ENCODE data around the gene TMEM200B.
"Not testable (repeated sequence)": the region's sequence is repeated elsewhere in the genome, so short reads cannot be mapped to it uniquely, and the experiment has no call there.

The TMEM200B gene

DNA sequence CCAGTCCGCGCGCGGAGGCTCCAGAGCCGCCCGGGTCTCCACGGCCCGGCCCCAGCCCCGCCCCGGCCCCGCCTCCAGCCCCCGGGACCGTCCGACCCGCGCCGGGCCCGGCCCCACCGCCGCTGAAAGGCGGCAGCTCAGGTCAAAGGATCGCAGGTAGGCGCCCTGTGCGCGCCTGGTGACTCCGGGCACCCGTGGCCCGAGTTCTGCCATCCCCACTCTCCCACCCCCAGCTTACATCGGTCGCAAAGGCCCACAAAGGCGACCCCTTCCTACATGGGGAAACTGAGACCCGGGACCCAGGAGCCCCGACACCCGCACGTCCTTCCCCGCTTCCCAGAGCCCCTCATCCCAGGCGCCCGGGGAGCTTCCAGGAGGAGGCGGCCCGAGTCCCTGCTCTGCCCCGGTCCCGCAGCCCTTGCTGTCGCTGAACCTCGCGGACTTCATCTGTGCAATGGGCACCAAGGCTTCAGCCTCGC lies at the start of gene TMEM200B:
TMEM200B (minus strand) TSS at position 17 of the 479 bp plus-strand sequence. CDS start 2,075 bp downstream, outside the sequence.
- no peak for DNase-seq

DNA sequence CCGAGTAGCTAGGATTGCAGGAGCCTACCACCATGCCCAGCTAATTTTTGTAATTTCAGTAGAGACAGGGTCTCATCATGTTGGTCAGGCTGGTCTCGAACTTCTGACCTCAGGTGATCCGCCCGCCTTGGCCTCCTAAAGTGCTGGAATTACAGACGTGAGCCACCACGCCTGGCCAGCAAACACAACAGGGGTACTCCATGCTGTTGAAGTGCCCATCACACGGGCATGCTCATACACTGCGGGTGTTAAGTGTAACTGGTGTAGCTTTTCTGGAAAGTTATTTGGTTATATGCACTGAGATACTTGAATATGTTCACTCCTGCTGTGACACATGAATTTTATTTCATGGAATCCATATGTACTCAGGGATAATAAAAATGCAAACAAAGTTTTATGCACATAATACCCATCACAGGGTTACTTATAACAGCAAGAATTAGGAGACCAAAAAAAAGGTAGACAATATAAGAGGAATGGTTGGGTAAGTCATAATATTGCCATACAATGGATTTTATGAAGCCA lies 48.8 kb upstream of the TMEM200B start:
- no peak for DNase-seq

DNA sequence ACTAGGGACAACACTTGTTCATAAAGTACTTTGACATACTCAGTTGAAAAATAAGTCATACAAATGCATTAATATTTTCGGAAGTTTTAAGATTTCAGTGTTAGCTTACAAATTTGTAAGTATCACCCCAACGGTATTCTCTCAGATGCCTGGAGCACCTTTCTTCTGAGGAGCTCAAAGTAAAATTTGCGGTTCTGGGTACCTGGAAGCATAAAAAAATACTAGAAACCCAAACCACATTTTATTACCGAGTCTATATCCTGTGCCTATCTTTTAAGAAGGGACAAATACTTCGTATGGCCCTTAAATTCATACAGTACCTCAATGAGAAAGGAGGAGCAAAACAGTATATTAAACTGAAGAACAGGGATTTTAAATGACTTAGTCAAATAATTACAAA lies 47.8 kb upstream of the TMEM200B start:
- DNase-seq = no peak

DNA sequence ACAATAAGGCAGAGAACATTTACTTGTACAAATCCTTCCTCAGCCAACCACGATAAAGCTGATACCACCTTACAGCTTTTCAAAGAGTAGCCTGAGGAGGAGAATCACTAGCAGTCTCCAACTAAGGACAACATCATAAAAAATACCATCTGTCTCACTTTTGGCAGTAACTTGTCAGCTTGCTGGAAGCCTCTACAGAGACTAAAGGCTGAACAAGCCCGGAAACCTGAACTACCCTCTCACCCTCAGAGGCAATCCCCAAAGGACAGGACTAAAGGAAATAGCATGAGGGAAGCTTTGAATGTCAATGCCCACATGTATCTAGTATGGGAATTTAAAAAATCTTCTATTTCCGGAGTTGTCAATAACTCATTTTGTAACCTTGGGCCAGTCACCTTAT lies 47.4 kb upstream of the TMEM200B start:
- DNase-seq = no peak

DNA sequence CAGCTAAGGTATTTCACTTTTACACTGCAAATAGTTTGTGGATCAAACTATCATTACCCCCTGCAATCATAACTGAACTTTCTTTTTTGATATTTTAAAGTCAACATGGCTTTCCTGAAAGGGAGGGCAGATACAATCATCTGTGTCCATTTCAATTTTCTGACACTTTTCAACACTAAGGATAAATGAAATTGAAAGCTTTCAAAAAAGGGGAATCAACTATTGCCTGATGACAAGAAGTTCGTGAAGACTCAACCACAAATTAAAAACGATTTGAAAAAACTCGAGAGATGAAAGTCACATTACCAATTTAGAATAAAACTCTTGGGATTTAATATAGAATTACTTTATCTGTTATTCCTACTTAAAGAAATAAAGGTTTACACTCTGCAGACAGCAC lies 46.3 kb upstream of the TMEM200B start:
- DNase-seq = no peak

DNA sequence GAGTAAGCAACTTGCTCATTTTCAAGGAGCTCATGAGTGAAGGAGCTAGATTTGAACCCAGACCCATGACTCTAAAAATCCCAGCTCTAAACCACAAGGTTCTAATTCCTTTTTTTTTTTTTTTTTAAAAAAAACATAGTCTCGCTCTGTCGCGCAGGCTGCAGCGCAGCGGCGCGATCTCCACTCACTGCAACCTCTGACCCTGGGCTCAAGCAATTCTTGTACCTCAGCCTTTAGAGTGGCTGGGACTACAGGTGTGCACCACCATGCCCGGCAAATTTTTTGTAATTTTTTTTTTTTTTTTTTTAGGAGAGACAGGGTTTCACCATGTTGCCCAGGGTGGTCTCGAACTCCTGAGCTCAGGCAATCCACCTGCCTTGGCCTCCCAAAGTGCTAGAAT lies 44.2 kb upstream of the TMEM200B start:
- DNase-seq = no peak

DNA sequence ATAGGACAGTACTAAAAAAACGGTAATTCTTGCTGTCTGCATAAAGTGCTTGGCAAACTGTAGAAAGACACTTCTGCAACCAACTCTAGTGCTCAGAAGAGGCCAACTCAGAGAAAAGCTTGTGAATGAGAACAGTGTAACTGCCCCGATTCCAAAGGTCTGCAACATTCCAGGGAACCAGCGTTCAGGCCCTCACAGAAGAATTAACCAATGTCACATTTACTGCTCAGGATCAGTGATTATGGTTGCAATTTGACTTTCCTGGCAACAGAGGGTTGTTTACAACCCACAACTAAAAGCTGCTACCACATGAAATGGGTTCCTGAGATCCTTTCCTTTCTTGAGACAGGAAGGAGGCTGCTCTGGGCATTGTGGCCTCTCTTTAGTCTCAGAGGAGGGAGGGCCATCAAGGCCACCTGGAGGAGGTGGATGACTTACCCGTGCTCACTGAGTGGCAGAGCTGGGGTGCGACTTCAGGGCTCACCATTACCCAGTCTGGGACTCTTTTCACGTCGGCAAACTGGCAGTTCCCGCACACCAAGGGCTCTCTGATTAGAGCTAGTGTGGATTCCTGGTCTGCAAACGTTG lies 42.7 kb upstream of the TMEM200B start:
- DNase-seq = no peak

DNA sequence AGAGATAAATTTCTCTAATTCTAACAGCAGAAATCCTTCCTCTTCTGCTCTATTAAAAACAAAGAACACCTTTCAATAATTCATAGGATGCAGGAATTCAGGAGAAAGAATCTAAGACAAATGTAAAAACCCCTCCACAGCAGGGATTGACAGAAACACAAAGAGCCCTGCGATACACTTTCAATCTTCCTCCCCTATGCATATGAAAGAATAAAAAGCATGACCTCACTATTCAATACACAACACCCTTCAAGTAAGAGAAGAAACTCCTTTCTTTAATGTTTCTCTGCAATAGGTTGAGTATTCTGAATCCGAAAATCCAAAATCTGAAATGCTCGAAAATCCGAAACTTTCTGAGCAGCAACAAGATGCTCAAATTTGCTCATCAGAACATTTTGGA lies 40.9 kb upstream of the TMEM200B start:
- DNase-seq = no peak

DNA sequence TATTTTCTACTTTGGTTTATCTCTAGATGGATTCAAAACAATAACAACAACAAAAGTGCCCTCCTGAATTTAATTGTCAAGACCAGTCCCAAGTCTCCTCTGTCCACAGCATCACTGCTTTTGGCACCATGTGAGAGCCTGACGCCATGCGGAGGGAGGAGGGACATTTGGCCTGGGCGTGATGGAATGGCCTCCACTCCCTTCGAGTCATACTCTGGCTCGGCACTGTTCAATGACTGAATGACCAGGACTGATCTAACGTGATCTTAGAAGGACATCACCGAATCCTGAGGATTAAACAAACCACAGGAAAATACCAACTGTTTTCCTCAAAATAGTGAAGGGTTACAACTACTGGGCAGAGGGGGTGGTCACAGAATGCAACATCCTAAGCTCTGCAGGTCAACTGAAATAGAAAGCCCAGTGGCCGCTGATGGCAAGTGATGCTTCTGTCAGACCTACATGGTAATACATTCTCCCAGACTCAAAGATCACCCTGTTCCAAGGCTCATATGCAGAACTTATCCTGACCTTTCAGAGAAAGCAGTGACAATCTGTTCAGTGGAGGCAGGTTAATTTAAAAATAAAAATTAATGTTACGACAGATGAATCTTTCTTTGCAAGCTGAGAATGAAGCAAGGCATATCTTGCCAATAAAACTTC lies 38.9 kb upstream of the TMEM200B start:
- DNase-seq = no peak

DNA sequence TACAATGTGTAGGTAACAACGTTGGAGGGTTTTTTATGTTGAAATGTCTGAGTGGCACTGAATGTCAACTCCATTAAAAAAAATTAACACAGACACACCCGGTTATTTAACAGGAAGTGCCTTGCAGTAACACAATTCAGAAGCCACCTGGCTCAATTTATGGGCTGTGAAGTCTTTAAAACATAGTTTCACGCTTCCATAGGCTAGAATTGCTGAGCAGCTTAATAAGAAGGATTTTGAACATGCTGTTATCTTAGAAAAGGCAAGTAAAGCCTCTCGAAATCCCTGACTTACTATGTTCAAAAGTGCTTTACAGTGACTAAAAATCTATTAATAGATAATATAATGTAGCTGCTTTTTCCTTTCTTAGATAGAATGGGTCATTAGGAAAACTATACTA lies 38.3 kb upstream of the TMEM200B start:
- no peak for DNase-seq

DNA sequence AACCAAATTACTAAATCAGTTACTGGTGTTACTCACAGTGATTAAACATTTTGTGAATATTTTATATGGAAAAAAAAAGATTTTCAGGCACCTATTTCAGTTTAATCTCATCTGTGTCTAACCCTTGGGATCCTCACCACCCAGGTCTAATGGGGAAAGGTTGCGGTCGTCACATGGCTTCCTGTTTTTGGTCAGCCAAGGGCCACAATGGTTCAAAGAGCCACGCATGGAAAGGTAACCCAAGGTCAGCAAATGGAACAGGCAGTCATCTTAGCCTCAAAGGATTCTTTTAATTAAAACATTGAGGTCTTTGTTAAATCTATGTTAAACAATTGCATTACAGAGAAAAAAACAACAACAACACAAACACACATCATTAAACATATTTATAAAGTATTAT lies 36.1 kb upstream of the TMEM200B start:
- DNase-seq = no peak

DNA sequence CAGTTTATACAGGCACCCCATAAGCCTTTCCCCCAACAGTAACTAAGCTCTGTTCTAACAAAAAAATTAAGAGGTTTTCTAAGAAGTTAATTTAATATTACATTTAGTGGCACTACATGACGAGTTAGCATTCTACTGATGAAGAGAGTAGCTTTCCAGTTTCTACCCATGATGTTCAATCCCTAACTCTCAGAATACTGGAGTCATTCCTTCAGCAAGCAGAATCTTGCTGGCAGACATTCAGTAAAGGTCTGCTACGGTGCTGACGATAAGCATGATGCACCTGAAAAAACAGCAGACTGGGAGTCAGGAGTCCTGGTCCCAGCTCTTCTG lies 33.5 kb upstream of the TMEM200B start:
- no peak for DNase-seq

DNA sequence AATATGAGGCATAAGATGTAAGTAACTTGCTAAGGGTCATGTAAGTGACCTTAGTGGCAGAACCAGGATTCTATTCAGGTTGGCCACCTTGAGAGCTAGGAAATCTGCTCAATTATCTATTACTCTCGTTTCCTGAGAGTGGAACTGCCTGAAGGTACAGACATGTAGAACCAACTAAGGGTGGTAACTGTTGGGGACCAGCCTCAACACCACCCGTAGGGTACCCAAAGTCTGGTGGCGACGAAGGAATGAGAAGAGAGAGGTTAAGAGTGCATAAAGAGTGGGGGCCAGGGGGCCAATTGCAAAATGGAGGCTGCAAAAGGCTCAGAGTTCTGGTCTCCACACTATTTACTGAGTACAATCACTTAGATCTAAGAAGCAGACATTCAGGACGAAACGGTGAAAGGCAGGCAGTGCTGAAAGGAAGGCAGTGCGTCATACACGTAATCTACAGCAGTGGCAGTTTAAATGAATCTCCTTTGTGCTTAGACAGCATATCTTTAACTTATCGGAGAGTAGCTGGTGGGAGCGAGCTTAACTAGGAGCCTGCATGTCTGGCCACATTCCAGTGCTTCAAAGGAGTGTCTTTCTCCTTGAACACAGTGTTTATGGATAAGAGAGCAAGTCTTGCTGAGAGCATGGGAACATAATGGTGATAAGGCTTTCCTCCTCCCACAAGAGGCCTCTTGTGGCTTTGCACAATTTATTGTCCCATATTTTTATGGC lies 33.0 kb upstream of the TMEM200B start:
- DNase-seq = no peak

DNA sequence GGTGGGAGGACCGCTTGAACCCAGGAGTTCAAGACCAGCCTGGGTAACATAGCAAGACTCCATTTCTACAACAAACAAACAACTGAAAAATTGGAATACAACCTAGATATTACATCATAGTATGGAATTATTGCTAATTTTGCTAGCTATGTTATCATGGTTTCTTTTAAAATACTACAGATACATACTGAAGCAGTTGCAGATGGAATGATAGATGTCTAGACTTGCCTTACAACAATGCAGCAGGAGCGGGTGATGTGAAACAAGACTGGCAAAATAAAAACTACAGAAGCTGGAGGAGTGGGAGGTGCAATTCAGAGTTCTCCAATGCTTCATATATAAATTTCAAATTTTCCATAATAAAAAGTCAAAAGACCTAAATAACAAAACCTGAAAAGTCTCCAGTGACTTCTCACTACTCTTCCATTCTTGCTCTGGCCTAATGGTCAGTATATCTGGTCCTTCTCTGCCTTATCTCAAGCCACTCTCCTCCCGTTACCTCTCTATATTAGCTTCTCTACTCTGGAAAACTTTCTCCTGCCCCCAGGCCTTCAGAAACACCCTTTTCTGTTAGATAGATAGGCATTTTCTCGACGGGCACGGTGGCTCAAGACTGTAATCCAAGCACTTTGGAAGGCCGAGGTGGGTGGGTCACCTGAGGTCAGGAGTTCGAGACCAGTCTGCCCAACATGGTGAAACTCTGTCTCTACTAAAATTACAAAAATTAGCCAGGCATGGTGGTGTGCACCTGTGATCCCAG lies 28.5 kb upstream of the TMEM200B start:
- DNase-seq = no peak

DNA sequence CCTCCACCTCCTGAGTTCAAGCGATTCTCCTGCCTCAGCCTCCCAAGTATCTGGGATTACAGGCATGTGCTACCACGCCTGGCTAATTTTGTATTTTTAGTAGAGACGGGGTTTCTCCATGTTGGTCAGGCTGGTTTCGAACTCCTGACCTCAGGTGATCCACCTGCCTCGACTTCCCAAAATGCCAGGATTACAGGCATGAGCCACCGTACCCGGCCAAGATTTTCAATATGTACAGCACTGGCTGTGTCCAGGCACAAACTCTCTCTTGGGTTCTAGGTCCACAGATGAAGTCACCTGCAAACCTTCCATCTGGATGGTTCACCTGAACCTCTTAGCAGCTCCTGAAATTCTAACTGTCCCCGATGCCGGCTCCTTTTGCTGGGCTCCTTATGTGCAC lies 26.6 kb upstream of the TMEM200B start:
- DNase-seq = not testable (repeated sequence)

DNA sequence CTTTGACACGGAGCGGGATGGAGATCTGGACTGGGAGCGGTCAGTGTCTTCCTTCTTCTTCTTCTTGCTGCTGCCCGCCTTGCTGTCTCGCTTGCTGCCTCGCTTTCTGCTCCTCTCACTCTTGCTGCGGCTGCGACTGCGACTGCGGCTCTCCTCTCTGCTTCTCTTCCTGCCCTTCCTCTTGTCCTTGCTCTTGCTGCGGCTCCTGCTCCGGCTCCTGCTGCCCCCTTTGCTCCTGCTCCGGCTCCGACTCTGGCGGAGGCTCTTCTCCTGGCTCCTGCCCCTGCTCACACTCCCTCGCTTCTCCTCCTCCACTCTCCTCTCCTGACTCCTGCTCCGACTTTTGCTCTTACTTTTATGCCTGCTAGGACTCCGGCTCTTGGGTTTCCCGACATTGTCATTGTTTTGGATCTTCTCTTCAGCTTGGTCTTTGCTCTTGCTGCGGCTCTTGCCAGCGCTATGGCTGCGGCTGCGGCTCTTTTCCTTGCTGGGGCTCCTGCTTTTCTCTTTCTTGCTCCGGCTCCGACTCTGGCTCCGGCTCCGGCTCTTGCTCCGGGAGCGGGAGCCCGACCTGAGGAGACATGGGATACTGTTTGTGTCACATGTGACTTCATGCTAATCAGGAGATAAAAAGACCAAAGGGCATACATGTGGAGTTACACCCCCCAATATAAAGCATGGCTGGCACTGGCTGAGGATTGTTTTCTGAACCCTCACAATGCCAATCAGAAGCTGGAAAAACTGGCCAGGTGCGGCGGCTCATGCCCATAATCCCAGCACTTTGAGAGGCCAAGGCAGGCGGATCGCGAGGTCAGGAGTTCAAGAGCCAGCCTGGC lies 25.2 kb upstream of the TMEM200B start:
- DNase-seq = no peak

DNA sequence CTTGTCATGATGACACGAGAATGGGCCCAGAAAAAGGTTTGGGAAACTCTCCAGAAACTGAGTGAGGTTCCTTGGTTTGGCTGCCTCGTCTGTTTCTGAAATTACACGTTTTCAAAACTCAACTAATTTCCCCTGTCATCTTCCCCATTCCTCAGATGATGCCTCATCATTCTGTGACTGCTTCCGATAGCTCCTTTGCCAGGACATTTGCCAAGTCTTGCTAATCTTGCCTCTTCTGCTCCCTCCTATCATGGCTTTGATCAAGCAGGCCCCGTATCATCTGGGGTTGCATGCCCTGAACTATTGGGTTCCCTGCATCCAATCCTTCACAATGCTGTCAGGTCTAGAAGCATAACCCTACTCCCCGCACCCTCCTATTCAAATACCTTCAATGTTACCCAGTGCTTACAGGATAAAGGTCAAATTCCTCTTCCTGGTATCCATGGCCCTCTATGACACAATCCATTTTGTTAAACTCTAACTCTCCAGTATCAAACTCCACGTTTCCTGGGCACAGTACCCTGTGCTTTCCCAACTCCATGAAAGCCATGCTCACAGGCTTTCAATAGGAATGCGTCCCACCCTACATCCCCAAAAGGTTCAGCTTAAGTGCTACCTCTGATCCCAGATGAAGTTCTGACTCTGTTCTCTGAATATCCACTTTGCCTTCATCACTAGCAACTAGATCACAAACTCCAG lies 22.2 kb upstream of the TMEM200B start:
- DNase-seq = no peak

DNA sequence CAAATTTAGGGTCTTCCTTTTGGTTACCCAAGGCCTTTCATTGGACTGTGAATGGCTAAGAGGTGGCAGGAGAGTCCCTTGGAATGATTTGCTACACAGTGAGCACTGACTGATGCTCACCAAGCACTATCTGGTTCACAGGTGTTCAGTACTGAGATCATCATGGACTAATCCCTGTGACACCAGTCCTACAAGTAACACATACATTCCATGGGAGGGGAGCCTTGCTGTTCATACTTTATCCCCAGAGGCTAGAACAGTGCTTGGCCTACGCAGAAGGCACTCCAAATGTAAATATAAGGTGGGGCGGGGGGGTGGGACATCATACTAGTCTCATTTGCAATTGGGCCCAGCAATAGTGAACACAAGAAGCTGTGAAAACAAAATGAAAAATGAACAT lies 20.5 kb upstream of the TMEM200B start:
- no peak for DNase-seq

DNA sequence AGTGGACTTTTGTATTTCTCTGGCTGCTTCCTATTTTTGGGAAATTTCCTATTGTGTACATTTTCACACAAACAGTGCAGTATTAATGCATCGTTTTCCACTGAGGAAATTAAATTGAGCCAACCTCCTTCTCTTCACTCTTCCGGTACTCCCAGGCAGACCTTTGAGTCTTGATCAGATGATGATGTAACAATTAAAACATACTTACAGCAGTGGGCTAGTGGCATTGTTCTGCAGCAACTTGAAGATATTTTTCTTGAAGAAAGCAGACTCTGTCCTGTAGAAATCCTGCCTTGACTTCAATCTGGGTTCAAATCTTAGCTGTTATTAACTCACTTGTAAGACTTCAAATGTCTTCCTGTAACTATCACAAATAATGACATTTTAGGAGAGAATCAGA lies 19.0 kb upstream of the TMEM200B start:
- DNase-seq = no peak

DNA sequence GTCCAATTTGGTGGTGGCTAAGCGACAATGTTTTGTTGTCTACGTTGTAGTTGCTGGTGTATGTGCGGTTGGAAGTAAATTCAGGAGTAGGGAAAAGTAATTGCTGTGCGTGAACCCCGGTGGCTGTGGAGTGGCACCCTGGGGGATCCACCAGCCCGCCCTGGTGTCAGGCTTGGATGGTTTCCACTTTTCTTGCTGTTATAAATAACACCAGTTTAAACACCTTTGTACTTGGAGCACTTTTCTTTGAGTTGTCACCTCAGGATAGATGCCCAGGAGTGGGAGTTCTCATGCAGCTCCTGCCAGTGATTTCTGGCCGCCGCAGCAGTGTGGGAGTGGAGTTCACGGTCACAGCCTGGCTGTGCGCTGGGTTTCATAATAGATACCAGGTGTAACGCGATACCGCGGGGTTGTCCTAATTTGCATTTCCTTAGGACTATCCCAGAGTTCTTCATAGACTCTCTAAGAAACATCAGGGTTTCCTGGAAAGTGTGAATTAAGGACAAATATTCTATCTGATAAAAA lies 12.8 kb upstream of the TMEM200B start:
- DNase-seq = no peak

DNA sequence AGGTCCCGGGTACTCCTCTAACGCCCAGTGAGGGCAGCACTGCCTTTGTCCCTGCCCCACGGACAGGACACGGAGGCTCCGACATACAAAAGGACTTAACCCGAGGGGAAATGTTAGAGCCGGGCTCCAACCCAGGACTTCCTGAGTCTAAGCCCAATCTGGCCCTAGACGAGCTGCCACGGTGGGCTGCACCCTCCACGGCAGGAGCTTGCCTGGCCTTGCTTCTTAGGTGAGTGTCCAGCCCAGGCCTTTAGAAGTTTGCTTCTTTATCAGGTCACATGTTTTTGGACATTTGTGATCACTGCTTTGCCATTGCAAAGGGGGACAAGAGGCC lies 11.0 kb upstream of the TMEM200B start:
- DNase-seq = no peak
